CD8-positive, alpha-beta memory T cell (primary cell): ENCODE results near the gene CES3. TPM values are rescaled to one million over a fixed set of nuclear protein-coding genes. Genes with fewer than 3 reads are reported as not detected.
"Not testable (repeated sequence)": the region's sequence is repeated elsewhere in the genome, so short reads cannot be mapped to it uniquely, and the experiment has no call there.

Experiments
- CTCF ChIA-PET: fragments of 350-600 bp; sonication (Branson Sonifier 250); formaldehyde crosslinking; loops from one replicate; lab custom pipeline; 2021; ENCODE audit warnings: antibody characterized with exemption; lab: Charles Lee
- POLR2A ChIA-PET: fragments of 350-600 bp; sonication (Branson Sonifier 250); formaldehyde crosslinking; loops from one replicate; lab custom pipeline; 2021; ENCODE audit warnings: antibody characterized with exemption; lab: Charles Lee
- DNase-seq, 5 donors: peaks; one replicate each; pipeline versions ENCODE4 v3.0.0 to v3.0.0-alpha.2; 2020 to 2022; ENCODE audit warnings: mixed read lengths in 1 of 5
- H3K27ac ChIP-seq: one replicate; pipeline ENCODE4 v1.7.0; 2013; ENCODE audit warnings: low read depth, mild to moderate bottlenecking, low read length, moderate library complexity
- H3K27me3 ChIP-seq: 2 replicates; pipeline ENCODE4 v1.7.0; 2013; ENCODE audit warnings: low read length, mild to moderate bottlenecking; ENCODE audit not compliant: insufficient read depth, poor library complexity, severe bottlenecking
- H3K36me3 ChIP-seq: 2 replicates; pipeline ENCODE4 v1.7.0; 2013; ENCODE audit warnings: mild to moderate bottlenecking, low read length, moderate library complexity; ENCODE audit not compliant: insufficient read depth
- H3K4me1 ChIP-seq: 2 replicates; pipeline ENCODE4 v1.7.0; 2013; ENCODE audit warnings: mild to moderate bottlenecking, low read length, moderate library complexity; ENCODE audit not compliant: insufficient read depth
- H3K4me3 ChIP-seq: 2 replicates; pipeline ENCODE4 v1.7.0; 2013; ENCODE audit warnings: mild to moderate bottlenecking, low read length
- H3K9me3 ChIP-seq: 2 replicates; pipeline ENCODE4 v1.7.0; 2013; ENCODE audit warnings: mild to moderate bottlenecking, low read length
- H3K27ac Mint-ChIP-seq, 8 donors: one replicate each; pipeline ENCODE4 v1.8.0; 2020 to 2021; ENCODE audit warnings: mixed read lengths in 8 of 8, mild to moderate bottlenecking in 6 of 8, inconsistent platforms in 3 of 8, moderate library complexity in 3 of 8
- H3K27me3 Mint-ChIP-seq, 2 donors: one replicate each; pipeline ENCODE4 v1.8.0; 2020 to 2021; ENCODE audit warnings: mixed read lengths in 2 of 2, mild to moderate bottlenecking in 1 of 2, moderate library complexity in 1 of 2
- H3K36me3 Mint-ChIP-seq, 3 donors: one replicate each; pipeline ENCODE4 v1.8.0; 2020 to 2021; ENCODE audit warnings: mixed read lengths in 3 of 3, inconsistent platforms in 1 of 3, mild to moderate bottlenecking in 1 of 3
- H3K4me1 Mint-ChIP-seq, 3 donors: one replicate each; pipeline ENCODE4 v1.8.0; 2020 to 2021; ENCODE audit warnings: mixed read lengths in 3 of 3, inconsistent platforms in 1 of 3, mild to moderate bottlenecking in 1 of 3
- H3K4me3 Mint-ChIP-seq, 7 donors: one replicate each; pipeline ENCODE4 v1.8.0; 2020 to 2021; ENCODE audit warnings: mixed read lengths in 7 of 7, mild to moderate bottlenecking in 6 of 7, moderate library complexity in 4 of 7, inconsistent platforms in 2 of 7
- H3K9me3 Mint-ChIP-seq, 5 donors: one replicate each; pipeline ENCODE4 v1.8.0; 2020 to 2022; ENCODE audit warnings: mixed read lengths in 5 of 5, mild to moderate bottlenecking in 3 of 5, moderate library complexity in 2 of 5, inconsistent platforms in 1 of 5
- polyA plus RNA-seq: library from polyadenylated mRNA; unstranded; fragments of 300-500 nt; fragmentation: Illumina TruSeq; gene quantifications from one replicate; pipeline ENCODE4 v1.2.3, GENCODE V29; 2021
- total RNA-seq, 2 experiments: library from RNA; stranded (reverse); gene quantifications; one replicate each; pipeline ENCODE4 v1.2.3, GENCODE V29; 2021

CES3 gene
- total and polyA plus RNA-seq, 3 experiments from 2014 or later, result 0.16 to 0.24 TPM; not detected in 1

DNA sequence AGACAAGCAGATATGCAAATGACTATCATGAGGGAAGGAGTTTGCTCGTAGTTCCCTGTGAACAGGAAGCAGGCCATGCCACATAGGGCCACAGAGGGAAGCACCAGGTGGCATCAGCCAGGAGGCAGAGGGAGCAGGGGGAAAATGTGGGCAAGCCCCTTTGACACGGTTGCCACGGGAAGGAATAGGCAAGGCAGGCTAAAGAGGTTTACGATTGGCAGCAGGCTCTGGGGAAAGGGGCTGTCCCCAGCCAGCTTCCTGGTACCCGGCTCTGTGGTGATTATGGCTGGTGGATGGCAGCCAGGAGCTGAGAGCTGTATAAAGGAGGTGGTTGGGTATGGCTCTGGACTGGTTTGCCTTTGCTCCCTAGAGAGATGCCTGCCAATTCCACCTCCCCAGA is 848 bp downstream of the CES3 start:
- Mint-ChIP-seq H3K27me3 (peaks cover 10 to 12% of the 10 kb centered on the region in 2 donors), H3K4me3 (no peak overlapping the region), H3K36me3 (no peaks in the 10 kb centered on the region), H3K4me1 (peaks cover 0 to 6% (median 2%) of the 10 kb centered on the region in 3 donors), H3K9me3 (no peaks in the 10 kb centered on the region), H3K27ac (no peak overlapping the region)
- no peaks in the 10 kb centered on the region for H3K9me3 ChIP-seq
- H3K4me1 ChIP-seq, result no peaks in the 10 kb centered on the region
- ChIA-PET POLR2A (no interaction called here), CTCF (interaction anchor here (1.0 kb wide), 1 partner anchor 16 kb away, joined by 3 read pairs; no protein-coding TSS in a partner anchor)
- DNase-seq, result no peak
- no peaks in the 10 kb centered on the region for H3K27me3 ChIP-seq
- H3K4me3 ChIP-seq, result no peak overlapping the region
- peak overlapping the region; percentile 24 for H3K27ac ChIP-seq
- no peaks in the 10 kb centered on the region for H3K36me3 ChIP-seq

DNA sequence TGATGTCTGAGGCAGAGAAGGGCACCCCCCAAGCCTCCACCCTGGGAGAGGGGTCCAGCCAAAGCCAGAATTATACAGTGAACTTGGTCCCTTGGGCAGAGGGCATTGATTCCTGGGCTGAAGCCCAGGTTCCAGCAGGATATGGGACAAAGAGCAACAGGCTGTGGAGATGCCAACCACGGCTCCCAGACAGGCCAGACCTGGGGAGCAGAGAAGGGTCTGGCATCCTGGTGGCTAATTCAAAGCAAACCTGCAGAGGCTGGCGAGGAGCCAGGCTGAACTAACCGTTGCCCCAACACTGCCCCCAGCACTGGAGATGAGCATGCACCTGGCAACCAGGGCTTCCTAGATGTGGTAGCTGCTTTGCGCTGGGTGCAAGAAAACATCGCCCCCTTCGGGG is 3.0 kb downstream of the CES3 start:
- ChIA-PET CTCF (interaction anchor here (0.9 to 1.0 kb wide), 2 partner anchors 15 to 221 kb away, joined by 3 read pairs; no protein-coding TSS in a partner anchor), POLR2A (no interaction called here)
- no peaks in the 10 kb centered on the region for H3K9me3 Mint-ChIP-seq
- H3K9me3 ChIP-seq, result no peaks in the 10 kb centered on the region
- no peak for DNase-seq
- H3K36me3 ChIP-seq, result no peaks in the 10 kb centered on the region
- no peaks in the 10 kb centered on the region for H3K36me3 Mint-ChIP-seq
- no peak overlapping the region for H3K27ac ChIP-seq
- no peak overlapping the region for H3K27ac Mint-ChIP-seq
- H3K4me3 ChIP-seq, result no peak overlapping the region
- no peak overlapping the region for H3K4me3 Mint-ChIP-seq
- H3K27me3 ChIP-seq, result no peaks in the 10 kb centered on the region
- peaks cover 10 to 12% of the 10 kb centered on the region in 2 donors for H3K27me3 Mint-ChIP-seq
- peaks cover 0 to 6% (median 2%) of the 10 kb centered on the region in 3 donors for H3K4me1 Mint-ChIP-seq
- no peaks in the 10 kb centered on the region for H3K4me1 ChIP-seq

DNA sequence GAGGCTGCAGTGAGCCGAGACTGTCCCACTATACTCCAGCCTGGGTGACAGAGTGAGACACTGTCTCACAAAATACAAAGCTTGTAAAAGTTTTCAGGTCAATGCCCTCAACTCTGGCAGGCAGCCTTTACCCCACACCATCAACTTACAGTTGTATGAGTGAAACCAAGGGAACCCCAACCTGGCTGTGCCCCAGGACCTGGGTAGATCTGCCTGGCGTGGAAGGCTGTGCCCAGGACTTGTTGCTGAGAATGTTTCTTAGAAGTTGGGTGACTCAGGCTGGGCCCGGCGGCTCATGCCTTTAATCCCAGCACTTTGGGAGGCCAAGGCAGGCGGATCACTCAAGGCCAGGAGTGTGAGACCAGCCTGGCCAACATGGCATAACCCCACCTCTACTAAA is 7.8 kb downstream of the CES3 start:
- no peaks in the 10 kb centered on the region for H3K4me1 Mint-ChIP-seq
- no peaks in the 10 kb centered on the region for H3K36me3 ChIP-seq
- H3K27me3 Mint-ChIP-seq, result peaks cover 12% of the 10 kb centered on the region in 2 donors
- no peaks in the 10 kb centered on the region for H3K27me3 ChIP-seq
- no peaks in the 10 kb centered on the region for H3K36me3 Mint-ChIP-seq
- POLR2A ChIA-PET, result no interaction called here
- H3K27ac Mint-ChIP-seq, result no peak overlapping the region
- CTCF ChIA-PET, result interaction anchor here (2.0 kb wide), 1 partner anchor 49 kb away, joined by 4 read pairs; no protein-coding TSS in a partner anchor
- no peaks in the 10 kb centered on the region for H3K9me3 ChIP-seq
- DNase-seq, result no peak
- H3K9me3 Mint-ChIP-seq, result no peaks in the 10 kb centered on the region
- no peak overlapping the region for H3K4me3 Mint-ChIP-seq
- no peak overlapping the region for H3K4me3 ChIP-seq
- H3K4me1 ChIP-seq, result no peaks in the 10 kb centered on the region
- no peak overlapping the region for H3K27ac ChIP-seq

DNA sequence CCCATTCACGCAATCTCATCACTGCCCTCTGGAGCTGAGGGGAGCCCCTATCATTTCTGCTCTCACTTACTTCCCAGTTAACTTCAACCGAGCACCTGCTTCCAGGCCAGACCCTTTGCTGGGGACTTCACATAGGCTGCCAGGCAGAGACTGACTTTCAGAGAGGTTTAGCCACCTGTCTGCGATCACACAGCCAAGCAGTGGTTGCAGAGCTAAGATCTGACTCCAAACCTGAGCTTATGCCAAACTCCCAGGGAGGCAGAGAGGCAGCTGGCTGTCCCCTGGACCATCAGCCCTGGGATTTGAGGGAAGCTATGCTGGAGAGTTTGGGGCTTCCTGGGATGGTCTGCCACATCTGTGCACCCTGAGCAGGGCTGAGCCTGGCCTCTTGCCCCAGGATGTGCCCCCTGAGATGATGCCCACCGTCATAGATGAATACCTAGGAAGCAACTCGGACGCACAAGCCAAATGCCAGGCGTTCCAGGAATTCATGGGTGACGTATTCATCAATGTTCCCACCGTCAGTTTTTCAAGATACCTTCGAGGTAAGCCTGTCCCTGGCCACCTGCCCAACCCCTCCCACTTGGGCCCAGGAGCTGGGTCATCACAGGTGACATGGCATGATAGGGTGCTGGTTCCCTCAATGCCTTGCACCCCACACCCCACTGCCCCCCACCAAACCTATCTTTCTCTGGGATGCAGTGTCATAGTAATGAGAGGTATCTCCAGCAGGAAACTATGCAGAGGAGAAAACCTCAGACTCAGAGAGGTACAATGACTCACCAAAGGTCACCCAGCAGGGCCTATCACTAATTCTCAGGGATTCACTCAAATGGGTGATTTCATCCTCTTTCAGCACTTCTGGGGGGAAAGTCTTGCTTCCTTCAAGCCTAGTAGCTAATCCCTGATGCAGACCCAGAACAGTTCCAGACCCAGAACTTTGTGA is 10.0 kb downstream of the CES3 start:
- H3K4me1 Mint-ChIP-seq, result peaks cover 7 to 12% (median 9%) of the 10 kb centered on the region in 3 donors
- Histone ChIP-seq H3K9me3 (no peaks in the 10 kb centered on the region), H3K4me3 (no peak overlapping the region), H3K27ac (no peak overlapping the region), H3K4me1 (no peaks in the 10 kb centered on the region), H3K36me3 (no peaks in the 10 kb centered on the region), H3K27me3 (no peaks in the 10 kb centered on the region)
- H3K36me3 Mint-ChIP-seq, result no peaks in the 10 kb centered on the region
- H3K27me3 Mint-ChIP-seq, result peaks cover 5 to 10% of the 10 kb centered on the region in 2 donors
- no peaks in the 10 kb centered on the region for H3K9me3 Mint-ChIP-seq
- ChIA-PET POLR2A (no interaction called here), CTCF (interaction anchor here (1.3 kb wide), 1 partner anchor 10 kb away, joined by 6 read pairs; the partner anchor contains the start of gene CES3)
- no peak overlapping the region for H3K4me3 Mint-ChIP-seq
- no peak for DNase-seq
- no peak overlapping the region for H3K27ac Mint-ChIP-seq

DNA sequence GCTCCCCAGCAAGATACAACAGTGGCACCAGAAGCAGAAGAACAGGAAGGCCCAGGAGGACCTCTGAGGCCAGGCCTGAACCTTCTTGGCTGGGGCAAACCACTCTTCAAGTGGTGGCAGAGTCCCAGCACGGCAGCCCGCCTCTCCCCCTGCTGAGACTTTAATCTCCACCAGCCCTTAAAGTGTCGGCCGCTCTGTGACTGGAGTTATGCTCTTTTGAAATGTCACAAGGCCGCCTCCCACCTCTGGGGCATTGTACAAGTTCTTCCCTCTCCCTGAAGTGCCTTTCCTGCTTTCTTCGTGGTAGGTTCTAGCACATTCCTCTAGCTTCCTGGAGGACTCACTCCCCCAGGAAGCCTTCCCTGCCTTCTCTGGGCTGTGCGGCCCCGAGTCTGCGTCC is 11.9 kb downstream of the CES3 start:
- H3K9me3 Mint-ChIP-seq, result no peaks in the 10 kb centered on the region
- POLR2A ChIA-PET, result no interaction called here
- no peak for DNase-seq
- Histone ChIP-seq H3K9me3 (no peaks in the 10 kb centered on the region), H3K36me3 (no peaks in the 10 kb centered on the region), H3K27me3 (no peaks in the 10 kb centered on the region), H3K27ac (no peak overlapping the region), H3K4me1 (no peaks in the 10 kb centered on the region), H3K4me3 (no peak overlapping the region)
- H3K36me3 Mint-ChIP-seq, result no peaks in the 10 kb centered on the region
- no peak overlapping the region for H3K4me3 Mint-ChIP-seq
- H3K27me3 Mint-ChIP-seq, result peaks cover 3 to 5% of the 10 kb centered on the region in 2 donors
- H3K4me1 Mint-ChIP-seq, result peaks cover 7 to 16% (median 13%) of the 10 kb centered on the region in 3 donors
- CTCF ChIA-PET, result interaction anchor here (1.5 to 1.9 kb wide), 2 partner anchors 182 to 212 kb away, joined by 5 to 10 read pairs; no protein-coding TSS in a partner anchor
- peak overlapping the region in 1 of 8 donors; percentile 24 for H3K27ac Mint-ChIP-seq

DNA sequence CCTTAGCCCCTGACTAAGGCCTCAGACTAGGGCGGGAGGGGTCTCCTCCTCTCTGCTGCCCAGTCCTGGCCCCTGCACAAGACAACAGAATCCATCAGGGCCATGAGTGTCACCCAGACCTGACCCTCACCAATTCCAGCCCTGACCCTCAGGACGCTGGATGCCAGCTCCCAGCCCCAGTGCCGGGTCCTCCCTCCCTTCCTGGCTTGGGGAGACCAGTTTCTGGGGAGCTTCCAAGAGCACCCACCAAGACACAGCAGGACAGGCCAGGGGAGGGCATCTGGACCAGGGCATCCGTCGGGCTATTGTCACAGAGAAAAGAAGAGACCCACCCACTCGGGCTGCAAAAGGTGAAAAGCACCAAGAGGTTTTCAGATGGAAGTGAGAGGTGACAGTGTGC is 12.7 kb downstream of the CES3 start:
- Histone ChIP-seq H3K36me3 (no peaks in the 10 kb centered on the region), H3K27ac (no peak overlapping the region), H3K4me1 (no peaks in the 10 kb centered on the region), H3K4me3 (no peak overlapping the region), H3K27me3 (no peaks in the 10 kb centered on the region), H3K9me3 (no peaks in the 10 kb centered on the region)
- CTCF ChIA-PET, result interaction anchor here (1.5 to 6.6 kb wide), 3 partner anchors 179 to 212 kb away, joined by 5 to 56 read pairs (median 10); partner anchors contain the start of gene B3GNT9
- Mint-ChIP-seq H3K27ac (no peak overlapping the region), H3K36me3 (no peaks in the 10 kb centered on the region), H3K4me1 (peaks cover 7 to 16% (median 13%) of the 10 kb centered on the region in 3 donors), H3K9me3 (no peaks in the 10 kb centered on the region), H3K4me3 (no peak overlapping the region), H3K27me3 (peaks cover 3 to 5% of the 10 kb centered on the region in 2 donors)
- POLR2A ChIA-PET, result no interaction called here
- DNase-seq, result no peak

DNA sequence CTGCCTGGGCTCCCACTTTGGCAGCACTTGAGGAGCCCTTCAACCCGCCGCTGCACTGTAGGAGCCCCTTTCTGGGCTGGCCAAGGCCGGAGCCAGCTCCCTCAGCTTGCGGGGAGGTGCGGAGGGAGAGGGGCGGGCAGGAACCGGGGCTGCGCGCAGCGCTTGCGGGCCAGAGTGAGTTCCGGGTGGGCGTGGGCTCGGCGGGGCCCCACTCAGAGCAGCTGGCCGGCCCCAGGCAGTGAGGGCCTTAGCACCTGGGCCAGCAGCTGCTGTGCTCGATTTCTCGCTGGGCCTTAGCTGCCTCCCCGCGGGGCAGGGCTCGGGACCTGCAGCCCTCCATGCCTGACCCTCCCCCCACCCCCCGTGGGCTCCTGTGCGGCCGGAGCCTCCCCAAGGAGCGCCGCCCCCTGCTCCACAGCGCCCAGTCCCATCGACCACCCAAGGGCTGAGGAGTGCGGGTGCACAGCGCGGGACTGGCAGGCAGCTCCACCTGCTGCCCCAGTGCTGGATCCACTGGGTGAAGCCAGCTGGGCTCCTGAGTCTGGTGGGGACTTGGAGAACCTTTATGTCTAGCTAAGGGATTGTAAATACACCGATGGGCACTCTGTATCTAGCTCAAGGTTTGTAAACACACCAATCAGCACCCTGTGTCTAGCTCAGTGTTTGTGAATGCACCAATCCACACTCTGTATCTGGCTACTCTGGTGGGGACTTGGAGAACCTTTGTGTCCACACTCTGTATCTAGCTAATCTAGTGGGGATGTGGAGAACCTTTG is 13.3 kb downstream of the CES3 start:
- not testable (repeated sequence) for H3K27me3 Mint-ChIP-seq, H3K36me3 Mint-ChIP-seq
- POLR2A ChIA-PET, result interaction anchor here (0.6 kb wide), 1 partner anchor 138 kb away, joined by 3 read pairs; no protein-coding TSS in a partner anchor

More for the DNA sequence above, 13.3 kb downstream of the CES3 start:
- H3K4me3 ChIP-seq, H3K27me3 ChIP-seq, H3K36me3 ChIP-seq, H3K9me3 Mint-ChIP-seq, H3K9me3 ChIP-seq, H3K27ac ChIP-seq, DNase-seq, H3K4me1 ChIP-seq: not testable (repeated sequence)
- CTCF ChIA-PET, result interaction anchor here (1.1 to 6.6 kb wide), 5 partner anchors 10 to 442 kb away, joined by 3 to 56 read pairs (median 5); partner anchors contain the start of genes B3GNT9 and ZDHHC1
- Mint-ChIP-seq H3K4me3 (peak overlapping the region in 6 of 7 donors; percentile 82 to 89 (median 85)), H3K4me1 (peaks cover 7 to 16% (median 13%) of the 10 kb centered on the region in 3 donors), H3K27ac (peak overlapping the region in 2 of 8 donors; percentile 41 to 61)
